Mucosa of rectum (tissue), 2 donors: ENCODE measurements around the gene MYOC.
"Not testable (repeated sequence)": the region's sequence is repeated elsewhere in the genome, so short reads cannot be mapped to it uniquely, and the experiment has no call there.

Experiments used
- H3K27ac ChIP-seq, 2 donors: one replicate each; pipeline ENCODE4 v1.7.0; 2013; ENCODE audit warnings: inconsistent platforms in 2 of 2, low read depth in 2 of 2, low read length in 2 of 2
- H3K27me3 ChIP-seq, 2 donors: one replicate each; pipeline ENCODE4 v1.7.0; 2013; ENCODE audit warnings: low read length in 2 of 2; ENCODE audit not compliant: control insufficient read depth in 2 of 2, insufficient read depth in 2 of 2
- H3K36me3 ChIP-seq, 2 donors: one replicate each; pipeline ENCODE4 v1.7.0; 2013; ENCODE audit warnings: low read length in 2 of 2; ENCODE audit not compliant: control insufficient read depth in 2 of 2, insufficient read depth in 2 of 2
- H3K4me1 ChIP-seq, 2 donors: one replicate each; pipeline ENCODE4 v1.7.0; 2013; ENCODE audit warnings: low read length in 2 of 2, mild to moderate bottlenecking in 1 of 2; ENCODE audit not compliant: control insufficient read depth in 2 of 2, insufficient read depth in 2 of 2
- H3K4me3 ChIP-seq, 2 donors: one replicate each; pipeline ENCODE4 v1.7.0; 2013; ENCODE audit warnings: low read length in 2 of 2
- H3K9ac ChIP-seq, 2 donors: one replicate each; pipeline ENCODE4 v1.7.0; 2013; ENCODE audit warnings: low read length in 2 of 2, low read depth in 1 of 2, mild to moderate bottlenecking in 1 of 2
- H3K9me3 ChIP-seq, 2 donors: one replicate each; pipeline ENCODE4 v1.7.0; 2013; ENCODE audit warnings: low read length in 2 of 2; ENCODE audit not compliant: control insufficient read depth in 2 of 2
- donor health status: healthy.
- donor health status: Normal muscosa, but diverticular disease.

Gene MYOC

DNA sequence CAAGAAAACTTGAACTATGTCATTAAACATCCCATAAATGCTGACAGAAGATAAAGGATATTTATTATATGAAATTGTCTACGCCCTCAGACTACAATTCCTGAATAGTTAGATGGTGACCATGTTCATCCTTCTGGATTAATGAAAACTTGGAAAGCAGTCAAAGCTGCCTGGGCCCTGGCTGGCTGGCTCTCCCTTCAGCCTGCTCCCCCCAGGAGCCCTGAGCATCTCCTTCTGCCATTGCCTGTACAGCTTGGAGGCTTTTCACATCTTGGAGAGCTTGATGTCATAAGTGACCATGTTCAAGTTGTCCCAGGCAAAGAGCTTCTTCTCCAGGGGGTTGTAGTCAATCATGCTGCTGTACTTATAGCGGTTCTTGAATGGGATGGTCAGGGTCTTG lies 16.8 kb downstream of the MYOC start:
- no peaks in the 10 kb centered on the region for H3K9me3 ChIP-seq
- H3K27me3 ChIP-seq, result no peaks in the 10 kb centered on the region
- no peaks in the 10 kb centered on the region for H3K4me1 ChIP-seq
- H3K27ac ChIP-seq, result no peak overlapping the region
- no peak overlapping the region for H3K4me3 ChIP-seq
- H3K36me3 ChIP-seq, result no peaks in the 10 kb centered on the region
- no peak overlapping the region for H3K9ac ChIP-seq

DNA sequence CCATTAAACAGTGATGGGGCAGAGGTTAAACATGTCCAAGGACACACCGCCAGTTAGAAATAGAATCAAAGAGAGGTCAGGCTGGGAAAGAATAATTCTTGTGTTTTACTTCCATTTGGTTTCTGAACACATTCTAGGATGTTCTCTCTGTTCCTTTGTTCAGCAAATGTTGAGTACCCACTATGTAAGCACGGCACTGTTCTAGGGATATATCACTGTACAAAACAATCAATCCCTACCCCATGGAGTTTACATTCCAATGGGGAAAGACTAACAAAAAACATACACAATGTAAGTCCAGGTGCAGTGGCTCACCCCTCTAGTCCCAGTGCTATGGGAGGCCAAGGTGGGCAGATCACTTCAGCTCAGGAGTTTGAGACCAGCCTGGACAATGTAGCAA lies 24.3 kb downstream of the MYOC start:
- Histone ChIP-seq H3K27me3 (no peaks in the 10 kb centered on the region), H3K27ac (no peak overlapping the region), H3K9me3 (no peaks in the 10 kb centered on the region), H3K4me3 (no peak overlapping the region), H3K36me3 (no peaks in the 10 kb centered on the region), H3K9ac (no peak overlapping the region), H3K4me1 (no peaks in the 10 kb centered on the region)

DNA sequence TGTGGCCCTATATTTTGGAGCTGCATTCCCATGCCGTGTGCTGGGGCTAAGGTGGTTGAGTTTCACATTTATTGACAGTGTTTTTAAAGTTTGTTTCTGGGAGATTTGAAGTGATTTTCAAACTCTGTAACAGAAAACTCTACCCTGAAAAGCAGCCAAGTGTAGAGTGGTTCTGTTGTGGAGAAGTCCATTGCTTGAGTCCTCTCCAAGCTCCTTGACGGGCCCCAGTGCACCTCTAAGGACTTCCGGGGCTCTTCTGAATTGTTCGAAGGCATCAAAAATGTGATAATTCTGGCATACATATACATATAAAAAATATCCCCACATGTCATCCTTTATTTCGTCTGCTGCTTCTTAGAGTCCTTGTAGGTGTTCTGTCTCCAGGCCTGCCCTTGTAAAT lies 25.5 kb downstream of the MYOC start:
- H3K4me3 ChIP-seq, result no peak overlapping the region
- H3K27ac ChIP-seq, result no peak overlapping the region
- H3K9me3 ChIP-seq, result no peaks in the 10 kb centered on the region

DNA sequence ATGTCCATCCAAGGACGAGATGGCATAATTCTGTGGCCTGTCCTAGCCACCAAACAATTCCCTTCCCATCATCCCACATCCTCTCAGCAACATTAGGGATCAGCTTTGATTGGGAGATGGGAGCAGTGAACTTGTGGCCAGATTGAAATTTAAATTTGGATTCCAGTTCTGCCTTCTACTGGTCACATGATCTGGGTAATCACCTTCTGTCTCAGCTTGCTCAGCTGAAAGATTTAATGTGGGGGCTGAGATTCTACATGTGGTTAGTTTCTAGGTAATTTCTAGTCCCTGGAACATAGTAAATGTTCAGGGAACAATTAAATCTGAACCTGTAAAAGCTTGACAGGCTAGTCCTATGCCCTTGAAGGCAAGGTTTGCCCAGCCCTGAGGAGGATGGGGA lies 27.3 kb downstream of the MYOC start:
- no peaks in the 10 kb centered on the region for H3K9me3 ChIP-seq
- no peaks in the 10 kb centered on the region for H3K4me1 ChIP-seq
- H3K27me3 ChIP-seq, result no peaks in the 10 kb centered on the region
- no peaks in the 10 kb centered on the region for H3K36me3 ChIP-seq
- no peak overlapping the region for H3K4me3 ChIP-seq
- H3K27ac ChIP-seq, result no peak overlapping the region
- no peak overlapping the region for H3K9ac ChIP-seq

More for the DNA sequence above, 25.5 kb downstream of the MYOC start:
- Histone ChIP-seq H3K9ac (no peak overlapping the region), H3K4me1 (no peaks in the 10 kb centered on the region), H3K27me3 (no peaks in the 10 kb centered on the region), H3K36me3 (no peaks in the 10 kb centered on the region)

DNA sequence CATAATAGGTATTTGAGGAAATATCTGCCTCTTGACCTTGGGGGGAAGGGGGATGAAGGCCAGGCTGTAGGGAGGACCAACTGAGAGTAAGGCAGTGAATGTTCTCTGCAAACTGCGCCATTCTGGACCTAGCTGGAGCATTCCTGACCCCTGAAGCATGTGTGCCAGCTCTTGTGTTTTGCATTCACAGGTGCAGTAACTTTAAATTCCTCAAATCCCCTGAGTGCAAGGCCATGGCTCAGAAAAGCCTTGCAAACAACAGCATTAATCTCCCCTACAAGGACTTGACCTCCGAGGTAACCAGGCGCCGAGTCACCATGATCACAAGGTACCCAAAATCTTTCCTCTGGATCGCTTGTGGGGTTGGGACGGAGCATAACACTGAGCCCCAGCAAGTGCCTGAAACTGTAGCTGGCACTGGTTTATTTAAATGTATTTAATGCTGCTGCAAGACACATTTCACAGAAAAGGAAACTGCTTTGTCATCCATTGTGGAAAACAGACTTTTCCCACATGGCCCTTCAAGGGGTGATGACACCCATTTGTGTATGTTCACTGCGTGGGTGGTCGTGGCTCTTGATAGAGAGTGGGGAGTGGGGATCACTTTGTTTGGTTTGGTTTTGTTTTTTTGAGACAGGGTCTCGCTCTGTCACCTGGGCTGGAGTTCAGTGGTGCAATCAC lies 28.7 kb downstream of the MYOC start:
- H3K4me3 ChIP-seq, result no peak overlapping the region
- H3K27ac ChIP-seq, result no peak overlapping the region

DNA sequence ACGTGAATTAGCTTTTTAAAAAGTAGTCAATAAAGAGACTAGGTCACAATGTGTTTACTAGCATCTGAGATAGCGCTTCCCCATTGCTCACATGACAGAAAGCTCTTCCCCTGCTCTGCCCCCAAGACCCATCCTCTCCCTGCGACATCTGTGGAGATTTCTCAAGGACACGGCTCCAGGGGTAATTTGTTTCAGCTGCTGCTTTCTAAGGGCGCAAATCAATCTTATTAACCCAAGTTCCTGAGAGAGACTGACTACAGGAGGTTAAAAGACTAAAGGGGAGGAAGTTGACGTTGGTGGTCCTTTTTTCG lies 30.4 kb downstream of the MYOC start, which contains the start of gene MYOCOS:
Gene MYOCOS (plus strand): TSS at position 92 of the 311 bp plus-strand sequence. CDS start 1,641 bp downstream, outside the sequence.
- Histone ChIP-seq H3K36me3 (no peaks in the 10 kb centered on the region), H3K27ac (no peak within 1 kb of the TSS), H3K4me1 (no peaks in the 10 kb centered on the region), H3K9me3 (no peaks in the 10 kb centered on the region), H3K4me3 (no peak within 1 kb of the TSS), H3K27me3 (no peaks in the 10 kb centered on the region), H3K9ac (no peak within 1 kb of the TSS)

More for the DNA sequence above, 28.7 kb downstream of the MYOC start:
- Histone ChIP-seq H3K4me1 (no peaks in the 10 kb centered on the region), H3K27me3 (no peaks in the 10 kb centered on the region), H3K9ac (no peak overlapping the region), H3K9me3 (no peaks in the 10 kb centered on the region), H3K36me3 (no peaks in the 10 kb centered on the region)

DNA sequence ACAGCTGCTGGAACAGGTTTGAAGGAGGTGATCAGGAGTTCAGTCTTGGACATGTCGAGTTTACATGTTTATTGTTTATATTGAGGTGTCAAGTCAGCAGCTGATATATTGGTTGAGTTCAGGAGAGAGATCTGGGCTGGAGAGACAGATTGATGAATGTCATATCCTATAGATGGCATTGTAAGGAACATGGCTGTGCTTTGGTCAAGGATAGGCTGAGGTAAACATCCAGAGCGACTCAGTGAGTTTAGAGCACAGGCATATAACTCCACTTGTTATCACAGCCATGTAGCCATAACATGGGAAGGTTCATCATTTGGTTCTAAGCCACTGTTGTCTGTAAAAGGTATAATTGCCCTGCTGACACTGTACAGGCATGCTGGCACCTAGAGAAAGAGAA lies 35.9 kb downstream of the MYOC start:
- Histone ChIP-seq H3K9me3 (no peaks in the 10 kb centered on the region), H3K36me3 (no peaks in the 10 kb centered on the region), H3K4me3 (no peak overlapping the region), H3K4me1 (no peaks in the 10 kb centered on the region), H3K27ac (no peak overlapping the region), H3K9ac (no peak overlapping the region), H3K27me3 (no peaks in the 10 kb centered on the region)

DNA sequence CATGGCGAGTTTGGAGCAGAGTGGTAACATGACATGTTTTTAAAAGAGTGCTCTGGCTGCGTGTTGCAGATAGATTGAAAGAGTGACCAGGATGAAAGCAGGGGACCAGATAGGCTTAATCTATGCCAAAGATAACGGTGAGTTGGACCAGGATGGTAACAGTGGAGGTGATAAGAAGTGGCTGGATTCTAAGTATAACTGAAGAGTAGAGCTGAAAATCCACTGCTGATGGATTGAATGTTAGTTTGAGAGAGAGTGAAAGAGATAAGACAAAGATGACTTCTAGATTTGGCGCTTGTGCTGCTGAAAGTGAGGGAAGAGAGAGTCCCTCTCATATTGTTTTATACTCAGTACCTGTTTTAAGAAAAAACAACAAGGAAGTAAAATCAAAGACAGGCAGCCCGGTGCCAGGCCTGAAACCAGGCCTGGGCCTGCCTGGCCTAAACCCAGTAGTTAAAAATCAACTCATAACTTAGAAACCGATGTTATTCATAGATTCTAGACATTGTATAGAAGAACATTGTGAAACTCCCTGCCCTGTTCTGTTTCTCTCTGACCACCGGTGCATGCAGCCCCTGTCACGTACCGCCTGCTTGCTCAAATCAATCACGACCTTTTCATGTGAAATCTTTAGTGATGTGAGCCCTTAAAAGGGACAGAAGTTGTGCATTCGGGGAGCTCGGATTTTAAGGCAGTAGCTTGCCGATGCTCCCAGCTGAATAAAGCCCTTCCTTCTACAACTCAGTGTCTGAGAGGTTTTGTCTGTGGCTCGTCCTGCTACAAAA lies 37.2 kb downstream of the MYOC start:
- H3K9me3 ChIP-seq, H3K27ac ChIP-seq, H3K4me1 ChIP-seq, H3K4me3 ChIP-seq, H3K36me3 ChIP-seq, H3K9ac ChIP-seq, H3K27me3 ChIP-seq: not testable (repeated sequence)

DNA sequence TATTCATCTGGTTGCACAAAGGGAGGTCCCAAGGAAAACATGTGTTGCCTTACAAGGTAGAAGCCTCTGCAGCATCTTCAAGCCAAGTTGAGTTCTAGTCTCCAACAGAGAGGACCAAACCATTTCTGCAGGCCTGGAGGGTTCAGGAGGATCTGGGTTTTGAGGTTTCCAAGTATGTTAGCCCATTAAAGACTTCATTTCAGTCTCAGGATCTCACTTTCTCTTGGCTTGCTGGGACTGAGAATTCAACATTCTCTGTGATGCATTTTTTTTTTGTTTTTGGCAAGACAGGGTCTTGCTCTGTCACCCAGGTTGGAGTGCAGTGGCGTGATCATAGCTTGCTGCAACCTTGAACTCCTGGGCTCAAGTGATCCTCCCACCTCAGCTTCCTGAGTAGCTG lies 39.2 kb downstream of the MYOC start:
- H3K4me1 ChIP-seq, result no peaks in the 10 kb centered on the region
- no peaks in the 10 kb centered on the region for H3K36me3 ChIP-seq
- H3K27me3 ChIP-seq, result no peaks in the 10 kb centered on the region
- no peak overlapping the region for H3K4me3 ChIP-seq
- H3K9ac ChIP-seq, result no peak overlapping the region
- no peak overlapping the region for H3K27ac ChIP-seq
- H3K9me3 ChIP-seq, result no peaks in the 10 kb centered on the region

DNA sequence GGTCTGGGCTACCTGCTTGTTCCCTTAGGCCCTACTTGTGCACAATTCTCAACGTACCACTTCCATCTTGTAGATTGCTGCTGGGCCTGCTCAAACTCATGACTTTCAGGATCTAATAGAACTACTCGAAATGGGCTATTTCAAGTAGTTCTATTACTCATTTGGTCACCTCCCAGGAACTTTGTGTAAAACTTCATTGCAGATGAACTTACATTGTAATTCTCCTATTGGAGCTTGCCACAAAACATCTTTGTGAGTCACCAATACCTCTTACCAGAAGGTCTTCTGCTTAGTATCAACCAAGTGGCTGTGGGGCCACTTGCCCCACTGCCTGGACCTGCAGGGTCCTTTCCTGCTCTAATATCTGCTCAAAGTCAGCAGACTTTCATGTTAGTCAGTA lies 41.2 kb downstream of the MYOC start:
- Histone ChIP-seq H3K36me3 (no peaks in the 10 kb centered on the region), H3K9ac (no peak overlapping the region), H3K9me3 (no peaks in the 10 kb centered on the region), H3K4me3 (no peak overlapping the region), H3K4me1 (no peaks in the 10 kb centered on the region), H3K27me3 (no peaks in the 10 kb centered on the region), H3K27ac (no peak overlapping the region)
